ENCODE results near the gene TFAP2B.
A peak's percentile ranks its signal among the peaks of the same experiment; 100 is the strongest.

TFAP2B gene

GRCh38 chr6:50848989-50849795, 30.5 kb downstream of the TFAP2B start:
- peak overlapping the region; percentile 76 for H3K27ac ChIP-seq
- TF ChIP-seq ZFX (IDR thresholded peaks at IDR 0.05; ENCODE audit: borderline replicate concordance) (no peak), CTCF (IDR thresholded peaks at IDR 0.05) (no peak)

- TF ChIP-seq ZFX (IDR thresholded peaks at IDR 0.05; ENCODE audit: borderline replicate concordance) (no peak), CTCF (IDR thresholded peaks at IDR 0.05) (no peak)
- peak overlapping the region; percentile 76 for H3K27ac ChIP-seq
Observed at GRCh38 chr6:50849796-50850180, 31.1 kb downstream of the TFAP2B start.

GRCh38 chr6:50850223-50851048, 31.8 kb downstream of the TFAP2B start:
- TF ChIP-seq ZFX (IDR thresholded peaks at IDR 0.05; ENCODE audit: borderline replicate concordance) (no peak), CTCF (IDR thresholded peaks at IDR 0.05) (no peak)
- peak overlapping the region; percentile 76 for H3K27ac ChIP-seq

- no peak for TF ChIP-seq CTCF (IDR thresholded peaks at IDR 0.05)
- no peak for TF ChIP-seq ZFX (IDR thresholded peaks at IDR 0.05; ENCODE audit: borderline replicate concordance)
- no peak overlapping the region for H3K27ac ChIP-seq
Observed at GRCh38 chr6:50851049-50851845, 32.6 kb downstream of the TFAP2B start.

GRCh38 chr6:50853939-50854338, 35.3 kb downstream of the TFAP2B start:
- TF ChIP-seq ZFX (IDR thresholded peaks at IDR 0.05; ENCODE audit: borderline replicate concordance): no peak
- TF ChIP-seq CTCF (IDR thresholded peaks at IDR 0.05): no peak
- H3K27ac ChIP-seq: no peak overlapping the region

GRCh38 chr6:50861692-50862091, 43.0 kb downstream of the TFAP2B start:
- no peak for TF ChIP-seq ZFX (IDR thresholded peaks at IDR 0.05; ENCODE audit: borderline replicate concordance)
- TF ChIP-seq CTCF (IDR thresholded peaks at IDR 0.05): no peak
- no peak overlapping the region for H3K27ac ChIP-seq
